Measurements from ENCODE around the gene OGA.

The OGA gene

DNA sequence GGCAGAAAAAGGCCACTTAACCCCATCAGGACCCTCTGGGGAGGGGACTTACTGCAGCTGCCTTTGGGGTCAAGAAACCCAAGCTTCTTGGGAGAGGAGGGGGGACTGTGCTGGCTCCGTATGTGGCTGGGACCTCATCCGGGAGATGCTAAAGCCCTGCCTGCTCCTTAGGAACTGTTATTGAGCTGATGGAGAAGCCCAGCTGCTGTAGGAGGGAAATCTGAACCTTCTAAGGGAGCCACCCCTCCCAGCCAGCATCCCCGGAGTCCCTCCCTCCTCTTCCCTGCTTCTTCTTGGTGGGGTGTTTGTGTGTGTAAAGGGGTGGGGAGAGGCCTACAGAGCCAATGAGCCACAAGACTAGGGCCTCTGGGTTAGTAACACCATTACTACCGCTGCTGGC is 17.1 kb upstream of the OGA start:
- no peak for DNase-seq

DNA sequence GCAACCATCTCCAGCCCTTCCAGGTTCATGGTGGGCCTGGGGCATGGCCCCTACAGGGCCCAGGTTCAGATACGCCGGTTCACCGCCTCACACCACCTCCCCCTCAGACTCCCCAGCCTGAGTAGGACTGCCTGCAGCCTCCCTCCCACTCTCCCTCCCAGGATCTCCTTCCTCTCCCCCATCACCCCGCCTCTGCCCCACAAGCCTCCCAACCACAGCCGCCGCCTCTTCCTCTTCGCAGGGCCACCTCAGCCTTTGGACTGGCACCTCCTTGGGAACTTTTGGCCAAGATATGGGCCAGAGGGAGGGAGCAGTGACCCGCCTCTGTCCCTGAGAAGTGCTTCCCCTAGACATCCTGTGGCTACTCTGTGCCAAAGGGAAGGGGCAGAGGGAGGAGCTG is 16.1 kb upstream of the OGA start:
- no peak for DNase-seq

DNA sequence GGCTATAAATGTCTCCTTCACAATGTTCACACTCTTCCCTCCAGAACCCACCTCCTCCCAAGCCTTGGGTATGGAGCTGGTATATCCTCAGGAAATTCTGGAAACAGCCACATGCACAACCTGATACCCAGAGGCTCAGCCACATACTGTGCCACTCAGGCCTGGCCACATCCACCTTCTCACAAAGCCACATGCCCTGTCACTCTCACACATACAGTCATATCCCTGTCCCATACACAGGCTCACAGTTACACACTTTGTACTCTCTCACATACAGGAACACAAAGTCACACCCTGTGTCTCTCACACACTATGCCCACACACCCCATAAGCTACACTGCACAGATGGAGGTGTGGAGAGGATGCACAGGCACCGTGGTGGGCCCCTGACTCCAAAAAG is 15.2 kb upstream of the OGA start:
- DNase-seq = no peak

- no peak for DNase-seq
Observed at GRCh38 chr10:101832325-101832771, 14.1 kb upstream of the OGA start.

DNA sequence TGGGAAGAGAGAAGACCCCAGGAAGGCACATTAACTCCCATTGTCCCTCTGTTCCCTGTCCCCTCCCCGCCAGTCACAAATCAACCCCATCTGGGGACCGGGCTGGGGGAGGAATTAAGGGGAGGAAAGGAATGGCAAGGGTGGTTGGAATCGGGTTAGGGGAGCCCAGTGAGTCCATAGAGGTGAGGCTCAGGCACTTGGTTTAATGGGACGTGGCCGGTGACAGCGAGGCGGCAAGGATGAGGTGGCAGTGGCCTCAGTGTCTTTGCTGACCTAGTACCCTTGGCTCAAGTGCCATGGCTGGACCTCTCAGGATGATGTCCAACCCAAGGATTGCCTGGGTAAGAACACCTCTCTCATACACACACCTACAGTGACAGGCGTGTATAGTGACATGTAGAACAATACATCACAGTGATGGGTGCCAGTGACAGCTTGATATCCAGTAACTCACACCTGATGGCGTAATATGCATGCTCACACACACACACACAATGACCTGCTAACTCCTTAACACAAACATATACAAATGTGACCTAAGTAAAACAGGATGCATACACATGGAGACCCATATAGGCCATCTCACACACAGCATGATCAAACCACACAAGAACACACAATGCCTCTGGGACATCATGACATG is 13.0 kb upstream of the OGA start:
- DNase-seq = no peak

DNA sequence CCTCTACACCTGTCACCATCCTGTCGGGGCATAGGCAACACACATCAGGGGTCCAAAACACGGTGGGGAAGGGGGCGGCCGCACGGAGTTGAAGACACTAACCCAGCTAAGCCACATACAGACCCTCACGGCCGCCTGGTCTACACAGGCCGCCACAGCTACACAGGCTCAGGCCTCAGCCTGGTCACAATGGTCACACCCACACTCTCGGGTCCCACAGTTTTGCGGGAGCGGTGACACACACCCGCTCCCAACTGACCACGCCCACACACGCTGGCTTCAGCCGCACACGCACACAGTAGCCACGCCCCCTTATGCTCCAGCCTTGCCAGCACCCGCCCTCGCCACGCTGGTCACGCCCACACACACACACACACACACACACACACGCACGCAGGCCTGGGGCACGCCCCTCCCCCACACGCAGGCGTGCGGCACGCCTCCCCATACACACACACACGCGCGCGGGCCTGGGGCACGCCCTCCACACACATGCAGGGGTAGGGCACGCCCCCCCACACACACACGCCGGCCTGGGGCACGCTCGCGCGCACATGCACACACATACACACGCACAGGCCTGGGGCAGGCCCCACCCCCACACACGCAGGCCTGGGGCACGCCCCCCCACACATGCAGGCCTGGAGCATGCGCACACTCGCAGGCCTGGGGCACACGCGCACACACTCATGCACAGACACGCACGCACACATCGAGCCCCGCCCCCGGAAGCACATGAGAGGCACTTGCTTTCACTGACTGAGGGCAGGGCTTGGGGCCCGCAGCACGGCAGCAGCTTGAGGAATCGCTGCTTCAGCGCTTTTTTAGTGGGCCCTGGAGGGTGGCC is 12.3 kb upstream of the OGA start:
- DNase-seq = peak; percentile 93

- DNase-seq = peak; percentile 43
Observed at GRCh38 chr10:101829561-101830315, 11.5 kb upstream of the OGA start.

GRCh38 chr10:101828766-101829551 is 10.7 kb upstream of the OGA start:
- DNase-seq = no peak

DNA sequence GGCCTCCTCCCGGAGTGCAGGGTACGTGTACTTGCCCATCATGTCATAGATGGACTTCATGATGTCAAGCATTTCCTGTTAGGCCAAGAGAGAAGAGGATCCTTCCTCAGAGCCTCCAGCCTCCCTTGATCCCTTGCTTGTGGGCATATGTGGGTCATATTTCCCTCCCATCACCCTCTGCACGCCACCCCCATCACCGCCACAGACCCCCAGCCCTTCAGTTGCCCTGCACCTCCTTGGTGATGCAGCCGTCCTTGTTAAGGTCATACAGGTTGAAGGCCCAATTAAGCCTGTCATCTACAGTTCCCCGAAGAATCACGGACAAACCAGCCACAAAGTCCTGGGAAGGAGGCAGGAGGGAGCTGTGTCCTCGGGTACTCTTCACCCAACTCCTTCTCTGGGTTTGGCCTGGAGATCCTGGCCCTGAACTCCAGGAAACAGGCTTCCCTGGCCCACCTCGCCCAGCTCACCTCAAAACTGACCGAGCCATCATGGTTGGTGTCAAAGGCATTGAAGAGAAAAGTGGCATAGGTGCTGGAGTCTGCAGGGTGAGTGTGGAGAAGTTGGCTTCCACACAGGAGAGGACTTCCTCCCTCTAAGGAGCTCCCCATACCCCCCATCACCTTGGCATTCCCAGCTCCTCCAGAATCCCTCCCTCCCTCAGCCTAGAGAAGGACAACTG is 9.8 kb upstream of the OGA start:
- no peak for DNase-seq

GRCh38 chr10:101826852-101827434 is 8.7 kb upstream of the OGA start:
- DNase-seq = no peak

DNA sequence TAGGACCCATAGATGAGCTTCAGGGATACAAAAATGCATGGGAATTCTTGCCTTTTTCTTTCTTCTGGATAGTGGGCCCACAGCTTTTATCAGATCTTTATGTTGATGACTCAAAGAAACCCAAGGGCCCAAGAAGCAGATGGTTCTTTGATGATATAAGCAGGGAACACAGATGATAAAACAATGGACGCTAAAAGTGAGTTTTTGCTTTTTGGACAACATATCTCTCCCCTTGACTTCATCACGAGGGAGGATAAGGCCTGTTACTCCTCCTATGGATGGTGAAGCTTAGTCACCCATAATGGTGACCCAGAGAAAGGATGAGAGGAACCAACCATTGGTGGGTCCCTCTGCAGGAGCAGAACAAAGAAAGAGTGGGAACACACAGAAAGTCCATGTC is 6.5 kb upstream of the OGA start:
- DNase-seq = no peak

DNA sequence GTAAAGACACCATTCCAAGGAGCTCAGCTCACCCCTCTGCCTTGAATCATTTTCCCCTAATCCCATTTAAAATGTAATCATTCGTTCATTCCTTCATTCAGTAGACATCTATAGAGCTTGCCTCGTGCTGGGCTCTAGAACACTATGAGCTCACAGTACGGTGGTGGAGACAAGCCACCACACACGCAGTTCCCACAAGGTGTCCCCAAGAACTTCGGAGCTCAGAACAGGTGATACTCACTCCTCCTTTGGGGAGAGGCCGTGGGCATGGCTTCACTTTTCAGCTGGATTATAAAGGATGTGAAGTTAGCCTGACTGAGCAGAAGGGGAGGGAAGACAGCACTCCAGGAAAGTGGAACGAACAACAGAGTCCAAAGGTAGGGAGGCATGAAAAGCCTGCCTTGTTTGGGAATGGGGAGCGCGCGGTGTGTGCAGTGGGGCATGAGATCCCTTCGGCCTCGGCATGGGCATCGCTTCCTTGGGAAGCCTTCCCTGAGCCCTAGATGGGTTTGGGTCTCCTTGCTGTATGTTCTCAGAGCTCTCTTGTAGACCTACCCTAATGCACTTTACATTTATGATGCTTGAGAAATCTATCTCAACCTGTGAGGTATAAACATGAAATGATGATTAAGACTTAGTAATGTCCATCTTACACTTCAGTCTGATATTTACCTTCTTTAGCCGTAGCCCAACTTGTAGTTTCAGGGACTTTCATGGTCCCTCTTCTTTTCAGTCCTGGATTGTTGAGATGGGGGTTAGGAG is 809 bp upstream of the OGA start:
- DNase-seq = no peak

GRCh38 chr10:101817337-101818118 is 716 bp downstream of the OGA start:
- peak; percentile 95 for DNase-seq

- DNase-seq = no peak
Observed at GRCh38 chr10:101816913-101817336, 1.3 kb downstream of the OGA start.

DNA sequence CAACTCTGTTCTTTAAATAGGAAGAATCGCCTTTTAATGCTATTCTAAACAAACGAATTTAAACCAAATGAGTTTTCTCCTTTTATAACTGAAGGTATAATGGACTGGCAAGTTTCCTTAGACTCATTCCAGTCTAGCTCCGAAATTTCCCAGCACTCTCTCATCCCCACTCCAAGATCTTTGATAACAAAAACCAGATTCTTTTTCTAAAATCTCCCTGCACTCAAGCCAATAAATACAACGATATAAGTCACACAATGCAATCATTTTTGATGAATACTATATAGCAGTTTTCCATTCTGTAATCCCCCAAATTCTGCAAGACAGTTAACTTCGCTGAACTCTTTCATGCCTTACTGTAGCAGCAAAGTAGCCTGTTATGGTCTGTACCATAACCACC is 1.9 kb downstream of the OGA start:
- no peak for DNase-seq

GRCh38 chr10:101814466-101815071 is 3.7 kb downstream of the OGA start:
- DNase-seq = peak; percentile 35

GRCh38 chr10:101812606-101813005 is 5.6 kb downstream of the OGA start:
- DNase-seq = no peak

DNA sequence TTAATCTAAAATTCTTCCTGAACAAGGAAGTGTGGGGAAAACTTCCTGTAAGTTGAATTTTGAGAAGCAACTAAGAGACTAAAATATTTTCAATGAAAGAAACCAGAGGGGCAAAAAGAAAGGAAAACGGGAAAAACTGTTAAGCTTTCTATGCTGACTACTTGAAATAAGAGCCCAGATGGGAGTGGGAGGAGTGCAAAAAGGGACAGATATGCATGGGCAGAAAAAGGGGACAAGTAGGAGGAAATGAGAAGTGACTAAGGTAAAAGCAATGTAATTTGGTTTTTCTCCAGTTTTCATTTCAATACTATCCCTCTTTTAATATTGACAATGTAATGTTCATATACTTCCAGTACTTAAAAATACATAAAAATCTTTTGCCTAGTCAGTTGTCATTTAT is 11.1 kb downstream of the OGA start:
- no peak for DNase-seq

DNA sequence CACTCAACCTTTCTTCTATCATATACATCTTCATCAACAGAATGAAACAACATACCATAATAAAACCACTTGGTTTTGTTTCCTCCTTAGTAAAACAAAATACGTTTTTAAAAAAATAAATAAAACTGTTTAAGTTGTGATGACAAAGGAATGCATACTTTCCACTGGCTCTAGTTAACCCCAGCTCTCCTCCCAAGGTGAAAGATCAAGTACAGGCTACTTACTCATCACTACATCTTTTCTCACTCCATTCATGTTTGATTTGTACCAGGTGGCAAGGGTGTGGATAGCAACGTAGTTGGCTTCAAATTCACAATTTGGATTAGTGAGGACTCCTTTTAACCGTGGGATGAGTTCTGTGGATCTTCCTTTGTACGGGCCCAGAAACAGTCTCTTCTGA is 14.7 kb downstream of the OGA start:
- DNase-seq = no peak
